Endothelial cell of umbilical vein (primary cell): ENCODE measurements around the gene SYNPO. TPM values are rescaled to one million over a fixed set of nuclear protein-coding genes. Genes with fewer than 3 reads are reported as not detected.

Experiments
- BruUV-seq: library from RNA; stranded (reverse); fragments of 400-500 nt; replicated peaks from 2 replicates; lab custom pipeline; 2021; lab: Mats Ljungman, UMichigan
- CTCF ChIA-PET: fragments of 300-600, 350-600 bp; sonication (Branson Sonifier 250); formaldehyde crosslinking; loops from one replicate; lab custom pipeline; 2021; ENCODE audit warnings: antibody characterized with exemption, inconsistent platforms; lab: Charles Lee
- POLR2A ChIA-PET: fragments of 300-600, 350-600 bp; sonication (Branson Sonifier 250); formaldehyde crosslinking; loops from one replicate; lab custom pipeline; 2021; ENCODE audit warnings: antibody characterized with exemption, inconsistent platforms; lab: Charles Lee
- DNase-seq: peaks from one replicate; pipeline ENCODE4 v3.0.0-alpha.2; 2011; ENCODE audit warnings: low read depth, low spot score
- FAIRE-seq: peaks from 2 replicates; lab custom pipeline; 2011; peaks lifted over from hg19 to GRCh38; lab: Jason Lieb, UNC
- H2AFZ ChIP-seq: 2 replicates; pipeline ENCODE4 v1.6.0; 2012; ENCODE audit warnings: low read depth, low read length, control low read depth, inconsistent platforms
- H3K27ac ChIP-seq: 2 replicates; pipeline ENCODE4 v1.5.1; 2011; ENCODE audit warnings: low read depth, mild to moderate bottlenecking, control low read depth, low read length, moderate library complexity; ENCODE audit not compliant: insufficient read depth
- H3K27me3 ChIP-seq, 2 experiments: 2 replicates each; pipeline versions ENCODE4 v1.6.0 to v1.6.1; 2011; ENCODE audit warnings: low read length in 2 of 2, mixed read lengths in 1 of 2; ENCODE audit not compliant: control insufficient read depth in 2 of 2, insufficient read depth in 2 of 2
- H3K36me3 ChIP-seq, 2 experiments: 2 replicates in 1 of 2; 3 replicates in 1 of 2; pipeline ENCODE4 v1.5.1; 2011; ENCODE audit warnings: low read length in 2 of 2, mild to moderate bottlenecking in 1 of 2, moderate library complexity in 1 of 2; ENCODE audit not compliant: control insufficient read depth in 2 of 2, insufficient read depth in 2 of 2; ENCODE audit errors: extremely low read depth in 1 of 2
- H3K4me1 ChIP-seq: 3 replicates; pipeline ENCODE4 v1.5.1; 2011; ENCODE audit warnings: mild to moderate bottlenecking, low read length; ENCODE audit not compliant: control insufficient read depth, insufficient read depth; ENCODE audit errors: extremely low read depth
- H3K4me2 ChIP-seq: 2 replicates; pipeline ENCODE4 v1.6.1; 2011; ENCODE audit warnings: low read length, control low read depth, mixed read lengths; ENCODE audit not compliant: insufficient read depth
- H3K4me3 ChIP-seq, 3 experiments: fragments of 200-600 bp in 1 of 3; sonication (generic), shearing (Covaris generic) in 1 of 3; replicated peaks in 1 of 3; 2 replicates each; pipeline ENCODE4 v1.5.1; 2011 to 2016; ENCODE audit warnings: control low read depth in 3 of 3, low read length in 3 of 3, mild to moderate bottlenecking in 2 of 3, inconsistent platforms in 1 of 3, low read depth in 1 of 3, moderate library complexity in 1 of 3; ENCODE audit not compliant: insufficient read depth in 1 of 3
- H3K79me2 ChIP-seq: 2 replicates; pipeline ENCODE4 v1.6.0; 2012; ENCODE audit warnings: low read length, inconsistent platforms; ENCODE audit not compliant: control insufficient read depth, insufficient read depth
- H3K9ac ChIP-seq: replicated peaks from 2 replicates; pipeline ENCODE3; 2011; ENCODE audit warnings: low read length, control low read depth; ENCODE audit not compliant: insufficient read depth; ENCODE audit errors: extremely low read depth
- H3K9me1 ChIP-seq: replicated peaks from 3 replicates; pipeline ENCODE4 v1.6.0; 2011; ENCODE audit warnings: mild to moderate bottlenecking, low read length; ENCODE audit not compliant: control insufficient read depth, insufficient read depth; ENCODE audit errors: extremely low read depth
- H3K9me3 ChIP-seq: replicated peaks from 2 replicates; pipeline ENCODE4 v1.5.1; 2012; ENCODE audit warnings: low read length, inconsistent platforms; ENCODE audit not compliant: control insufficient read depth, insufficient read depth
- H4K20me1 ChIP-seq: replicated peaks from 2 replicates; pipeline ENCODE3; 2011; ENCODE audit warnings: mild to moderate bottlenecking, low read length; ENCODE audit not compliant: control insufficient read depth, insufficient read depth; ENCODE audit errors: extremely low read depth
- EZH2 ChIP-seq: IDR thresholded peaks from 2 replicates; pipeline ENCODE4 v1.6.1; 2012; ENCODE audit warnings: borderline replicate concordance, low read depth, mild to moderate bottlenecking, moderate library complexity, low read length, inconsistent platforms; ENCODE audit not compliant: severe bottlenecking
- FOS ChIP-seq: IDR thresholded peaks from 2 replicates; pipeline ENCODE4 v1.6.1; 2011; ENCODE audit warnings: mild to moderate bottlenecking, low read length, moderate library complexity, borderline replicate concordance; ENCODE audit not compliant: insufficient read depth
- GATA2 ChIP-seq: IDR thresholded peaks from 2 replicates; pipeline ENCODE4 v1.7.0; 2011; ENCODE audit warnings: low read depth, mild to moderate bottlenecking, moderate library complexity, mixed read lengths, low read length; ENCODE audit not compliant: insufficient read length, insufficient read depth
- JUN ChIP-seq: IDR thresholded peaks from 2 replicates; pipeline ENCODE4 v1.6.1; 2011; ENCODE audit warnings: borderline replicate concordance, low read depth; ENCODE audit not compliant: insufficient read length, insufficient read depth
- MYC ChIP-seq: IDR thresholded peaks from one replicate; pipeline ENCODE4 v1.6.1; 2011; ENCODE audit warnings: mild to moderate bottlenecking, low read depth, low read length
- POLR2A ChIP-seq: IDR thresholded peaks from 2 replicates; pipeline ENCODE4 v1.6.1; 2012; ENCODE audit warnings: low read depth, mild to moderate bottlenecking, control low read depth, low read length
- POLR2AphosphoS5 ChIP-seq: IDR thresholded peaks from 2 replicates; pipeline ENCODE4 v1.6.1; 2012; ENCODE audit warnings: low read depth, mild to moderate bottlenecking, control low read depth, low read length, moderate library complexity; ENCODE audit not compliant: insufficient read depth
- dilution Hi-C: fragments of 300-500 bp; cut with MboI; formaldehyde crosslinking; loops from one replicate; pipeline ENCODE4 v1.15.0; 2019; ENCODE audit warnings: low sequenced_read_pairs; ENCODE audit not compliant: extremely low pct_ligation_motif_present
- intact Hi-C: fragments of 100-400 bp; cut with micrococcal nuclease; formaldehyde crosslinking; loops from one replicate; pipeline ENCODE4 v1.10.0; 2022
- polyA plus RNA-seq, 4 experiments: library from polyadenylated mRNA; depleted of rRNA in 3 of 4; stranded (reverse) in 3 of 4; unstranded in 1 of 4; fragments of >200 nt; gene quantifications; 2 replicates each; pipeline versions ENCODE4 v1.2.1 to v1.2.3, GENCODE V29; 2011 to 2012; ENCODE audit warnings: missing spikeins in 1 of 4
- total RNA-seq: library from RNA; stranded (reverse); gene quantifications from 2 replicates; pipeline ENCODE4 v1.2.3, GENCODE V29; 2021
- TF ChIP-seq, protein P1 (sequence below): IDR thresholded peaks from 2 replicates; pipeline ENCODE4 v1.6.1; 2011; ENCODE audit not compliant: insufficient read depth, insufficient read length
- TF ChIP-seq, protein P2 (sequence below), 2 donors: IDR thresholded peaks; 1 replicate in 1 of 2; 2 replicates in 1 of 2; pipeline ENCODE4 v1.5.1; 2011; ENCODE audit warnings: low read length in 2 of 2, mild to moderate bottlenecking in 2 of 2, moderate library complexity in 2 of 2, control low read depth in 1 of 2, inconsistent platforms in 1 of 2, low read depth in 1 of 2; ENCODE audit not compliant: insufficient read depth in 1 of 2; ENCODE audit errors: extremely low read depth in 1 of 2

The SYNPO gene
- total and polyA plus RNA-seq, 2 donors (not counting 3 experiments of a cell fraction or from before 2014, with no cell fraction given): 68.4 to 121 TPM

DNA sequence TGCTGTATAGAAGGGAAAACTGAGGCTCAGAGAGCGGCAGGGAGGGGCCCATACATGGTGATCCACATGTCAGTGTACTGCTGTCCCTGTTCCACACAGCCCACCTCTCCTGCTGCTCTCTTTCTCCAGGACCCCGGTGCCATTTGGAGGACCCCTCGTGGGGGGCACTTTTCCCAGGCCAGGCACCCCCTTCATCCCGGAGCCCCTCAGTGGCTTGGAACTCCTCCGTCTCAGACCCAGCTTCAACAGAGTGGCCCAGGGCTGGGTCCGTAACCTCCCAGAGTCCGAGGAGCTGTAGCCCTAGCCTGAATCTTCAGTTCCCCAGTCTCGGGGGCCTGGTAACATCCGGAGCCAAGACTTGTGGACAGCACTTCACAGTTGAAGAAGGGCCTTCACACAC is 36.1 kb downstream of the SYNPO start:
- intact Hi-C loops: no loop called here

More for the DNA sequence above, 36.1 kb downstream of the SYNPO start:
- Histone ChIP-seq H3K9me3 (no peaks in the 10 kb centered on the region), H3K36me3 (no peaks in the 10 kb centered on the region), H3K27ac (no peak overlapping the region), H3K27me3 (peaks cover 0 to 4% of the 10 kb centered on the region in 2 experiments), H2AFZ (no peak overlapping the region), H4K20me1 (no peaks in the 10 kb centered on the region), H3K4me1 (peaks cover 11% of the 10 kb centered on the region), H3K4me3 (no peak overlapping the region), H3K9me1 (no peaks in the 10 kb centered on the region), H3K9ac (no peak overlapping the region), H3K4me2 (no peak overlapping the region), H3K79me2 (no peaks in the 10 kb centered on the region)
- dilution Hi-C loops: no loop called here
- POLR2A ChIA-PET: no interaction called here
- TF ChIP-seq POLR2A: no peak
- TF ChIP-seq EZH2: no peak
- no peak for TF ChIP-seq MYC
- TF ChIP-seq, protein P1, sequence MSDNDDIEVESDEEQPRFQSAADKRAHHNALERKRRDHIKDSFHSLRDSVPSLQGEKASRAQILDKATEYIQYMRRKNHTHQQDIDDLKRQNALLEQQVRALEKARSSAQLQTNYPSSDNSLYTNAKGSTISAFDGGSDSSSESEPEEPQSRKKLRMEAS: no peak
- no peak for TF ChIP-seq GATA2
- TF ChIP-seq POLR2AphosphoS5: no peak
- TF ChIP-seq, protein P2, sequence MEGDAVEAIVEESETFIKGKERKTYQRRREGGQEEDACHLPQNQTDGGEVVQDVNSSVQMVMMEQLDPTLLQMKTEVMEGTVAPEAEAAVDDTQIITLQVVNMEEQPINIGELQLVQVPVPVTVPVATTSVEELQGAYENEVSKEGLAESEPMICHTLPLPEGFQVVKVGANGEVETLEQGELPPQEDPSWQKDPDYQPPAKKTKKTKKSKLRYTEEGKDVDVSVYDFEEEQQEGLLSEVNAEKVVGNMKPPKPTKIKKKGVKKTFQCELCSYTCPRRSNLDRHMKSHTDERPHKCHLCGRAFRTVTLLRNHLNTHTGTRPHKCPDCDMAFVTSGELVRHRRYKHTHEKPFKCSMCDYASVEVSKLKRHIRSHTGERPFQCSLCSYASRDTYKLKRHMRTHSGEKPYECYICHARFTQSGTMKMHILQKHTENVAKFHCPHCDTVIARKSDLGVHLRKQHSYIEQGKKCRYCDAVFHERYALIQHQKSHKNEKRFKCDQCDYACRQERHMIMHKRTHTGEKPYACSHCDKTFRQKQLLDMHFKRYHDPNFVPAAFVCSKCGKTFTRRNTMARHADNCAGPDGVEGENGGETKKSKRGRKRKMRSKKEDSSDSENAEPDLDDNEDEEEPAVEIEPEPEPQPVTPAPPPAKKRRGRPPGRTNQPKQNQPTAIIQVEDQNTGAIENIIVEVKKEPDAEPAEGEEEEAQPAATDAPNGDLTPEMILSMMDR (IDR thresholded peaks at IDR 0.05; ENCODE audit: extremely low read depth in 1 of 2, insufficient read depth in 1 of 2, low read depth in 1 of 2, low read length in 2 of 2): no peak
- TF ChIP-seq FOS: no peak
- no peak for TF ChIP-seq JUN
- no TSS peak for BruUV-seq
- FAIRE-seq: no peak
- CTCF ChIA-PET: interaction anchor here (2.5 kb wide), 1 partner anchor 24 kb away, joined by 10 read pairs; the partner anchor contains the start of gene RBM22
- DNase-seq: no peak
